Lower lobe of right lung (tissue), 2 donors: Measurements from ENCODE around the gene WWTR1. TPM values are rescaled to one million over a fixed set of nuclear protein-coding genes. Genes with fewer than 3 reads are reported as not detected.

Experiments
- ATAC-seq, 2 donors: fragments of 200-7000 bp; cut with Tn5 transposase; one replicate each; pipeline ENCODE4 v1.9.1; 2020 to 2022; ENCODE audit warnings: mild to moderate bottlenecking in 2 of 2, moderate library complexity in 2 of 2
- DNase-seq: peaks from one replicate; pipeline ENCODE4 v3.0.0-alpha.2; 2020
- H3K27ac ChIP-seq: fragments of 200-600 bp; one replicate; pipeline ENCODE4 v1.8.0; 2022
- H3K27me3 ChIP-seq: fragments of 200-600 bp; one replicate; pipeline ENCODE4 v1.8.0; 2022; ENCODE audit warnings: low read depth
- H3K36me3 ChIP-seq: fragments of 200-600 bp; one replicate; pipeline ENCODE4 v1.8.0; 2022; ENCODE audit warnings: mild to moderate bottlenecking
- H3K4me1 ChIP-seq: fragments of 200-600 bp; one replicate; pipeline ENCODE4 v1.8.0; 2022
- H3K4me3 ChIP-seq: fragments of 200-600 bp; one replicate; pipeline ENCODE4 v1.8.0; 2022; ENCODE audit warnings: mild to moderate bottlenecking
- H3K9me3 ChIP-seq: fragments of 200-600 bp; one replicate; pipeline ENCODE4 v1.8.0; 2022
- CTCF ChIP-seq: fragments of 200-600 bp; IDR thresholded peaks from one replicate; pipeline ENCODE4 v1.8.0; 2022; ENCODE audit warnings: antibody characterized with exemption, mild to moderate bottlenecking
- intact Hi-C: fragments of 100-400 bp; cut with DNase I; formaldehyde crosslinking; loops from one replicate; pipeline ENCODE4 v1.11.0; 2022
- total RNA-seq: library from RNA; stranded (reverse); fragmentation: NEBNext Ultra II Directional; extraction: Animal tissue kit (Norgen Biotek cat#: 25700); gene quantifications from one replicate; pipeline ENCODE4 v1.2.1, GENCODE V29; 2021
- donor health status: DM: no; HTN: yes; CAD: no; lungs with severe emphysema.

WWTR1 gene
- total RNA-seq, 1 donor from 2014 or later, result 89.5 TPM

- Histone ChIP-seq H3K27me3 (no peaks in the 10 kb centered on the region), H3K36me3 (no peaks in the 10 kb centered on the region), H3K27ac (no peak overlapping the region), H3K4me1 (no peaks in the 10 kb centered on the region), H3K9me3 (no peaks in the 10 kb centered on the region), H3K4me3 (no peak overlapping the region)
- intact Hi-C loops, result no loop called here
- ATAC-seq, result no peak
- no peak for TF ChIP-seq CTCF
- DNase-seq, result no peak
These were observed 20.6 kb upstream of the WWTR1 start for GRCh38 chr3:149678351-149678950.

GRCh38 chr3:149673393-149673792, 15.6 kb upstream of the WWTR1 start:
- Histone ChIP-seq H3K4me3 (no peak overlapping the region), H3K36me3 (no peaks in the 10 kb centered on the region), H3K27ac (no peak overlapping the region), H3K27me3 (no peaks in the 10 kb centered on the region), H3K9me3 (no peaks in the 10 kb centered on the region), H3K4me1 (no peaks in the 10 kb centered on the region)
- intact Hi-C loops, result no loop called here
- ATAC-seq, result no peak
- TF ChIP-seq CTCF, result no peak
- DNase-seq, result no peak

GRCh38 chr3:149670742-149671492, 13.1 kb upstream of the WWTR1 start:
- Histone ChIP-seq H3K9me3 (no peaks in the 10 kb centered on the region), H3K4me1 (no peaks in the 10 kb centered on the region), H3K4me3 (no peak overlapping the region), H3K27me3 (no peaks in the 10 kb centered on the region), H3K36me3 (no peaks in the 10 kb centered on the region), H3K27ac (no peak overlapping the region)
- intact Hi-C loops, result no loop called here
- DNase-seq, result no peak
- peak in 1 of 2 donors; percentile 31 for ATAC-seq
- TF ChIP-seq CTCF, result no peak

GRCh38 chr3:149667576-149667975, 9.8 kb upstream of the WWTR1 start:
- no peak for TF ChIP-seq CTCF
- intact Hi-C loops, result no loop called here

GRCh38 chr3:149663966-149664365, 6.1 kb upstream of the WWTR1 start:
- Histone ChIP-seq H3K4me1 (peaks cover 2% of the 10 kb centered on the region), H3K27me3 (no peaks in the 10 kb centered on the region), H3K36me3 (no peaks in the 10 kb centered on the region), H3K4me3 (no peak overlapping the region), H3K9me3 (no peaks in the 10 kb centered on the region), H3K27ac (no peak overlapping the region)
- intact Hi-C loops, result no loop called here
- no peak for ATAC-seq
- TF ChIP-seq CTCF, result no peak
- no peak for DNase-seq

More at GRCh38 chr3:149667576-149667975, 9.8 kb upstream of the WWTR1 start:
- Histone ChIP-seq H3K27me3 (no peaks in the 10 kb centered on the region), H3K4me1 (no peaks in the 10 kb centered on the region), H3K27ac (no peak overlapping the region), H3K4me3 (no peak overlapping the region), H3K9me3 (no peaks in the 10 kb centered on the region), H3K36me3 (no peaks in the 10 kb centered on the region)
- ATAC-seq, result no peak
- no peak for DNase-seq
